RCC 7860 (cell line): Measurements from ENCODE around the gene TXNDC8.
"Not testable (repeated sequence)": the region's sequence is repeated elsewhere in the genome, so short reads cannot be mapped to it uniquely, and the experiment has no call there.

Experiments
- DNase-seq: peaks from one replicate; pipeline ENCODE4 v3.0.0-alpha.2; 2015; ENCODE audit warnings: low spot score
- FAIRE-seq: peaks from 2 replicates; lab custom pipeline; 2012; peaks lifted over from hg19 to GRCh38; lab: Jason Lieb, UNC

The TXNDC8 gene

GRCh38 chr9:110337727-110338126 is at the start of gene TXNDC8:
Gene TXNDC8, minus strand, starts transcription at chr9:110337863.
- no peak for DNase-seq

GRCh38 chr9:110383491-110383890 is 45.8 kb upstream of the TXNDC8 start:
- DNase-seq = no peak
- no peak for FAIRE-seq

More at GRCh38 chr9:110337727-110338126, at the start of gene TXNDC8:
- no peak for FAIRE-seq

- no peak for DNase-seq
- FAIRE-seq = no peak
These were observed 45.1 kb upstream of the TXNDC8 start for GRCh38 chr9:110382731-110383130.

GRCh38 chr9:110371411-110372007 is 33.8 kb upstream of the TXNDC8 start:
- FAIRE-seq (no peak), DNase-seq (no peak)

GRCh38 chr9:110370315-110370714 is 32.7 kb upstream of the TXNDC8 start:
- no peak for FAIRE-seq
- no peak for DNase-seq

GRCh38 chr9:110364451-110364850 is 26.8 kb upstream of the TXNDC8 start:
- no peak for FAIRE-seq
- no peak for DNase-seq

GRCh38 chr9:110358992-110359391 is 21.3 kb upstream of the TXNDC8 start:
- FAIRE-seq, DNase-seq: not testable (repeated sequence)

- DNase-seq (no peak), FAIRE-seq (no peak)
These were observed 19.8 kb upstream of the TXNDC8 start for GRCh38 chr9:110357505-110357904.

GRCh38 chr9:110356639-110357395 is 19.2 kb upstream of the TXNDC8 start:
- no peak for DNase-seq
- no peak for FAIRE-seq

GRCh38 chr9:110355911-110356310 is 18.2 kb upstream of the TXNDC8 start:
- DNase-seq (no peak), FAIRE-seq (no peak)

DNA sequence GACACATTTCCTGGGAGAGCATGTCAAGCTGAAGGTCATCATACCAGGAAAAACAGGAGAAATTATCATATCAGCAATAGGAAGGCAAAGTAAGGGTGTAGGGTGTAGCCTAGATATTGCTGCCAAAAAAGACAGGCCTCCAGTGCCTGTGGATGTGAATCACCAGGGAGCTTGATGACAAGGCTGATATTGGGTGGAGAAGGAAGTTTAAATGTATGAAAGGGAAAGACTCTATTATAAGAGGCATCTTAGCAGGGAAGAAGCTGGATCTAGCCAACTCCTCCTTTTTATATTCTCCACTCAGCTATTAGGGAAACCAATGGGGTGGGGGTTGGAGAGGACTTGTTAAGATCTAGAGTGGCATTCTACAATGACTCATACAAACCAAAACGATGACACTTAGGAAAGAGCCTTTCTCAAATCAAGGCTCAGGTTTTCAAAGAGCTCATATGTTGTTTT is 13.4 kb upstream of the TXNDC8 start:
- FAIRE-seq (no peak), DNase-seq (no peak)

- DNase-seq = no peak
- no peak for FAIRE-seq
These were observed 8.7 kb upstream of the TXNDC8 start for GRCh38 chr9:110346325-110346724.

DNA sequence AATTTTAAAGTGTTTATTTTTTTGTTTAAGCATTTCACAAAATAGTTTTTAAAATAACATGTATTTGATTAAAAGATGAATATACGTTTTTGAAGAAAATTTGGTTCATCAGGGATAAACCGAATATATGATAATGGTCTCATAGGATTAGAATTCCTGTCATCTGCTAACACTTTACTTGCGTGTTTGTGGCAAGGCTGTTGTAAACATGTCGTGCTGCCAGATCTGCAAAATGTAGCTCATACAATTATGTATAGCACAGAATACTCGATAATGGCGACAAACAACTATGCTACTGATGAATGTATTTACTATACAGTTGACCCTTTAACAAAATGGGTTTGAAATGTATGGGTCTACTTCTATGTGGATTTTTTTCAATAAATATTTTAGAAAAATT is 7.2 kb upstream of the TXNDC8 start:
- FAIRE-seq = no peak
- DNase-seq = no peak

DNA sequence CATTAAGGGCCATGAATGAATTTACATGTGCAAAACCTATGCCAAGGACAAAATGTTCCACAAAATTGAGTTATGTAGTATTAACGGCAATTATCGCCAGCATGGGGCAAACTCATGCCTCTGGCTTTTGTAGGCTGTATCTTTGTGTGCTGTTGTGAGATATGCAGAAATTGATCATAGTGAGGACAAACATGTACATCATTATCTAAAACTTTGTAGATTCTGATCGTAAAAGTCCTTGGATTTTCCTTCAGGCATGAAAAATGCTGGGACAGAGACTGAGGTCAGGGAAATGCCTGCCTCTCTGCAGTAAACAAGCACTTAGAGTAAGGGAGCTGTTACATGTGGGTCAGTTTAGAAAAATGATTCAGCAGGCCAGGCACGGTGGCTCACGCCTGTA is 5.9 kb upstream of the TXNDC8 start:
- DNase-seq (no peak), FAIRE-seq (no peak)

DNA sequence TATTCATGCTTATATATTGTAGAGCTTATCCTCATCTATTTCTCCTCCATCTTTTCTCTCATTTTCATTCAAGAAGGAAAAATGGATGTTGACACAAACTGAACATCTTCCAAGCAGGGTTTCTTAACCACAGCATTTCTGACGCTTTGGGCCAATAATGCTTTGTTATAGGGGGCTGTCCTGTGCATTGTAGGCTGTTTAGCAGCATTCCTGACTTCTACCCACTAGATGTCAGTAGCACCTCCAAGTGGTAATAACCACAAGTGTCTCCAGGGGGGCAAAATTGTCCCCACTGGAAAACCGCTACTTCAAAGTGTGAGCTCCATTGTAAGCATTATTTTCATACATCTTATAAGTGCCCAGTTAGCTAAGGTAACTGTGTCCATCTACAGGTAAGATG is 2.6 kb upstream of the TXNDC8 start:
- no peak for DNase-seq
- no peak for FAIRE-seq

DNA sequence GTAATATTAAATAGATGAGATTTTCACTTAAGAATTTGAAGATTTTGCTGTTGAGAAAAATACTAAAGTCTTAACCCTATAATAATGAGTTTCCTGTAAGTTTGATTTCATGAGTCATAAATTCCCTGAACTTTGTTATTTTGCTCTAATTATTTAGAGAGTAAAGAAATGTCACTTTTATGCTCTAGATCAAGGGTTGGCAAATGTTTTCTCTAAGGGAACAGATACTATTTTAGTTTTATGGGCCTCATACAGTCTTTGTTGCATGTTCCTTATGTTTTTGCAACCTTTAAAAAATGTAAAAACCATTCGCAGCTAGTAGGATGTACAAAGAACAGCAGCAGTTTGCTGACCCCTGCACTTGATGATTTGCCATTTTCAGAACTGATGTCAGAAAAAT is 480 bp upstream of the TXNDC8 start:
- DNase-seq (no peak), FAIRE-seq (no peak)

DNA sequence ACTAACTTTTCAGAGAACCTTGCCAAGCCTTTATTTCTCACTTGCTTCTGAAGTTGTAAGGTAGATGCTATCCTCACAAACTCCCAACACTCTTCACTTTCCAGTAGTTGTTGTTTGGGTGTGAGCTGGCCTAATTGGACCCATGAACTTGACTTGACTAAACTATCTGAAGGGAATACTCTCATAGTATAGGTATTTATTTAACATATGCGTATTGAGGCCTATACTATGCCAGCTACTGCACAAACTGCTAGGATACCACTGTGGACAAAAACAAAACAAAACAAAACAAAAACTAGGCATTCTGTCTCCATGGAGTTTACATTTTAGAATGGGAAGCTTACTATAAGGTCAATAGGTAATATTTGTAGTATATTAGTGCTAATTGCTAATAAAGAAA is 1.3 kb downstream of the TXNDC8 start:
- no peak for DNase-seq
- FAIRE-seq = no peak

DNA sequence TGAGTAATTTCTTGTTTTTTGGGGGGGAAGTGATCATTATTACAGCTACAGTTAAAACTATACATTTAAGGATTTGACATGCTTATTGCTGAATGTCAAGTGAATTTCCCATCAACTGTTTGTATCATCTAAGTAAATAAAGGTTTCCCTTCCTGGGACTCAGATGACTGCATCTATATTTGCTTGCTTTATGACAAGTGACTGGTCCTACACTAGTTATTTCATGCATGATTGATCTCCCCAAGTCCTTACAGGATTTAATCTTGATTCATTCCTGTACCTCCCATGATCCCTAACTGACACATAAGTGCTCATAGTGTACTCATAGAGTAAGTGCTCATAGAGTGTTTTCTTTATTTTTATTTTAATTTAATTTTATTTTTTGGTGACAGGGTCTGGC is 2.8 kb downstream of the TXNDC8 start:
- FAIRE-seq (no peak), DNase-seq (no peak)

GRCh38 chr9:110334183-110334582 is 3.5 kb downstream of the TXNDC8 start:
- DNase-seq = no peak
- FAIRE-seq = no peak

DNA sequence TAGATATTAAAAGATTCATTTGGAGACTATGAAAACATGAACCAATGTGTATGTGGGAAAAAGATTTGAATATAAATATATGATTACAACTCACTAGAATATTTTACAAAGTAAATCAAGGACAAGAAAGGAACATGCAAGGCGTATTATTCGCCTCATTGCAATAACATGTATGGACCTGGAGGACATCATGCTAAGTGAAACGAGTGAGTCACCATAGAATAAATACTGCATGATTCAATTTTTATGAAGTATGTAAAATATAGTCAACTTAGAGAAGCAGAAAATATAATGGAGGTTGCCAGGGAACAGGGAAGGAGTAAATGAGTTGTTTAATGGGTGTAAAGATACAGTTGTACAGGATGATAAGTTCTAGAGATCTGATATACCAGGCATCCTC is 4.9 kb downstream of the TXNDC8 start:
- FAIRE-seq (no peak), DNase-seq (no peak)

- DNase-seq (no peak), FAIRE-seq (no peak)
These were observed 7.1 kb downstream of the TXNDC8 start for GRCh38 chr9:110330484-110331105.

DNA sequence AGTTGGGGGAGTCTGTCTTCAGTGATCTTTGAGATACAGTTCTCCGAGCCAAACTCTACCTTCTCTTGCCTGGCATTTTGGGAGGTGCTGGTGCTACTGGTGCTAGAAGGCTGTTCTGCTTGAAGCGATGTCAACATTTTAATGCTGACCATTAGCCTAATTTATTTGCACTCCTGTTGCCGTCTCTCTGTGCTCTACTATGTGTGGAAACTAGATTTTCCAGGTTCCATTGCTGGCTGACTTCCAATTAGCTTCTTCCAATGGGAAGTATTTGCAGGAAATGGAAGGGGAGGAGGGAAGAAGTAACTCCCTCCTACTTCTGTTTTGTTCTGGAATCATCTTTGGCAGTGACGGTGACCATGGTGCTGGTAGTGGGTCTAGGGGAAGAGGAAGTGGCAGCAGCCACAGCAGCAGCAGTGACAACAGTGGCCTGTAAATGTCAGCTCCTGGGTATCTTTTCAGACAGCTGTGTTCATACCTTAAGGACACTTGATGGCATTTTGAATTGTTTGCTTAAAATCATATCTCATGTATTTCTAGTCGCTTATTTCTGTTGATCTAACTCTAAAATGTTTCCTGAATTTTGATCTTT is 7.9 kb downstream of the TXNDC8 start:
- DNase-seq (no peak), FAIRE-seq (no peak)
